Epithelial cell of esophagus (primary cell): ENCODE data around the gene ZFP42.
A peak's percentile ranks its signal among the peaks of the same experiment; 100 is the strongest.
"Not testable (repeated sequence)": the region's sequence is repeated elsewhere in the genome, so short reads cannot be mapped to it uniquely, and the experiment has no call there.

Experiments
- DNase-seq: peaks from one replicate; pipeline ENCODE4 v3.0.0; 2010; ENCODE audit warnings: low read depth
- H3K4me3 ChIP-seq: 2 replicates; pipeline ENCODE4 v1.5.1; 2011; ENCODE audit warnings: mild to moderate bottlenecking, low read length, control low read depth
- CTCF ChIP-seq: IDR thresholded peaks from 2 replicates; pipeline ENCODE4 v1.5.1; 2011; ENCODE audit warnings: low read depth, mild to moderate bottlenecking, low read length, control low read depth, inconsistent platforms; ENCODE audit not compliant: insufficient read depth; ENCODE audit errors: missing control alignments

The ZFP42 gene

GRCh38 chr4:187992971-187993370, 2.6 kb upstream of the ZFP42 start:
- TF ChIP-seq CTCF = no peak

GRCh38 chr4:187993827-187994226, 1.7 kb upstream of the ZFP42 start:
- TF ChIP-seq CTCF = peak; percentile 31
- no peak overlapping the region for H3K4me3 ChIP-seq
- DNase-seq = no peak

More at GRCh38 chr4:187992971-187993370, 2.6 kb upstream of the ZFP42 start:
- DNase-seq = no peak
- H3K4me3 ChIP-seq = no peak overlapping the region

GRCh38 chr4:187996502-187997177, 1.1 kb downstream of the ZFP42 start:
- TF ChIP-seq CTCF = no peak
- no peak for DNase-seq

GRCh38 chr4:187997991-187998390, 2.4 kb downstream of the ZFP42 start:
- not testable (repeated sequence) for DNase-seq, H3K4me3 ChIP-seq

More at GRCh38 chr4:187996502-187997177, 1.1 kb downstream of the ZFP42 start:
- H3K4me3 ChIP-seq = no peak overlapping the region

- peak; percentile 20 for DNase-seq
- H3K4me3 ChIP-seq = no peak overlapping the region
- no peak for TF ChIP-seq CTCF
Observed at GRCh38 chr4:187999406-187999932, 3.9 kb downstream of the ZFP42 start.

GRCh38 chr4:188002323-188002722, 6.8 kb downstream of the ZFP42 start:
- TF ChIP-seq CTCF = no peak
- no peak overlapping the region for H3K4me3 ChIP-seq
- no peak for DNase-seq

- no peak for TF ChIP-seq CTCF
- peak; percentile 38 for DNase-seq
Observed at GRCh38 chr4:188002751-188003150, 7.2 kb downstream of the ZFP42 start.

More at GRCh38 chr4:188002751-188003150, 7.2 kb downstream of the ZFP42 start:
- H3K4me3 ChIP-seq = no peak overlapping the region
